Renal cortex interstitium (tissue), 11 donors: ENCODE results near the gene AKAP13. TPM values are rescaled to one million over a fixed set of nuclear protein-coding genes. Genes with fewer than 3 reads are reported as not detected.
"Not testable (repeated sequence)": the region's sequence is repeated elsewhere in the genome, so short reads cannot be mapped to it uniquely, and the experiment has no call there.

Experiments
- DNase-seq, 11 donors: peaks; one replicate each; pipeline ENCODE4 v3.0.0-alpha.2; 2013; ENCODE audit warnings: low read depth in 9 of 11, low spot score in 4 of 11; ENCODE audit errors: extremely low read depth in 1 of 11
- polyA plus RNA-seq, 3 donors: library from polyadenylated mRNA; unstranded; fragments of 120-200 nt; gene quantifications; one replicate each; pipeline ENCODE4 v1.2.1, GENCODE V29; 2013; ENCODE audit not compliant: insufficient read length in 3 of 3

Gene AKAP13
- polyA plus RNA-seq, 3 donors, result 90.0 to 91.2 (median 91.2) TPM

GRCh38 chr15:85423256-85423655 lies 42.9 kb downstream of the AKAP13 start:
- no peak for DNase-seq

- DNase-seq, result no peak
Measured at GRCh38 chr15:85424154-85424553, 43.8 kb downstream of the AKAP13 start.

GRCh38 chr15:85426481-85426880 lies 46.1 kb downstream of the AKAP13 start:
- DNase-seq, result no peak

- no peak for DNase-seq
Measured at GRCh38 chr15:85427286-85428028, 47.1 kb downstream of the AKAP13 start.

GRCh38 chr15:85429522-85429921 lies 49.1 kb downstream of the AKAP13 start:
- DNase-seq, result no peak

- no peak for DNase-seq
Measured at GRCh38 chr15:85430406-85431204, 50.2 kb downstream of the AKAP13 start.

GRCh38 chr15:85439996-85440395 lies 59.6 kb downstream of the AKAP13 start:
- DNase-seq, result no peak

- no peak for DNase-seq
Measured at GRCh38 chr15:85440451-85440850, 60.0 kb downstream of the AKAP13 start.

GRCh38 chr15:85441854-85442253 lies 61.5 kb downstream of the AKAP13 start:
- not testable (repeated sequence) for DNase-seq

GRCh38 chr15:85443046-85443445 lies 62.6 kb downstream of the AKAP13 start:
- DNase-seq, result no peak

GRCh38 chr15:85443593-85444087 lies 63.2 kb downstream of the AKAP13 start:
- peak in 8 of 11 donors; percentile 14 to 71 (median 48) for DNase-seq

GRCh38 chr15:85444122-85444745 lies 63.8 kb downstream of the AKAP13 start:
- no peak for DNase-seq

- DNase-seq, result no peak
Measured at GRCh38 chr15:85445361-85445760, 65.0 kb downstream of the AKAP13 start.

GRCh38 chr15:85451099-85451700 lies 70.8 kb downstream of the AKAP13 start:
- DNase-seq, result no peak

GRCh38 chr15:85452436-85452835 lies 72.0 kb downstream of the AKAP13 start:
- no peak for DNase-seq

GRCh38 chr15:85453144-85453872 lies 72.9 kb downstream of the AKAP13 start:
- no peak for DNase-seq

- DNase-seq, result no peak
Measured at GRCh38 chr15:85454403-85454802, 74.0 kb downstream of the AKAP13 start.

- no peak for DNase-seq
Measured at GRCh38 chr15:85455891-85456290, 75.5 kb downstream of the AKAP13 start.

- DNase-seq, result no peak
Measured at GRCh38 chr15:85456798-85457197, 76.4 kb downstream of the AKAP13 start.
